PC-3 (cell line): ENCODE data around the gene ARMC5.

Experiments used
- CTCF ChIP-seq: fragments of 300-600 bp; sonication (generic); conservative IDR thresholded peaks from 2 replicates; pipeline ENCODE4 v1.5.1; 2017; ENCODE audit warnings: antibody characterized with exemption, low read depth, mild to moderate bottlenecking, low read length
- EZH2 ChIP-seq: fragments of 300-600 bp; sonication (generic); IDR thresholded peaks from one replicate; pipeline ENCODE4 v1.6.1; 2017; ENCODE audit warnings: antibody characterized with exemption, mild to moderate bottlenecking, low read length; ENCODE audit not compliant: unreplicated experiment

GRCh38 chr16:31420037-31420436 lies 39.3 kb upstream of the ARMC5 start:
- no peak for TF ChIP-seq CTCF
- TF ChIP-seq EZH2 = no peak
